HCT116 (cell line): ENCODE data around the gene MRPS27. TPM values are rescaled to one million over a fixed set of nuclear protein-coding genes. Genes with fewer than 3 reads are reported as not detected.

ENCODE experiments used
- ATAC-seq: fragments of 200-7000 bp; cut with Tn5 transposase; 2 replicates; pipeline ENCODE4 v1.9.1; 2020; ENCODE audit warnings: mild to moderate bottlenecking, moderate library complexity
- BruUV-seq: library from RNA; stranded (reverse); fragments of 400-500 nt; replicated peaks from 2 replicates; lab custom pipeline; 2021; lab: Mats Ljungman, UMichigan
- CTCF ChIA-PET: fragments of 300-600 bp; sonication (Branson Sonifier 250); formaldehyde crosslinking; loops from one replicate; lab custom pipeline; 2021; ENCODE audit warnings: antibody characterized with exemption; lab: Charles Lee
- POLR2A ChIA-PET: fragments of 300-600, 350-600 bp; sonication (Branson Sonifier 250); formaldehyde crosslinking; loops from one replicate; lab custom pipeline; 2021; ENCODE audit warnings: antibody characterized with exemption; lab: Charles Lee
- RAD21 ChIA-PET, 2 experiments: fragments of 300-600 bp; sonication (Branson Sonifier 250); formaldehyde crosslinking; loops; one replicate each; lab custom pipeline; 2023; ENCODE audit warnings: low total read pairs in 2 of 2; ENCODE audit not compliant: uncharacterized antibody in 2 of 2, unreplicated experiment in 2 of 2, low non-redundant PET in 1 of 2; lab: Charles Lee
- DNase-seq: peaks from one replicate; pipeline ENCODE4 v3.0.0-alpha.2; 2010; ENCODE audit warnings: low read depth, low spot score
- H2AFZ ChIP-seq: fragments of 200-600 bp; shearing (Covaris generic), sonication (generic); 2 replicates; pipeline ENCODE4 v1.6.1; 2017; ENCODE audit warnings: low read depth, mixed run types, mixed read lengths, antibody characterized with exemption, low read length; ENCODE audit not compliant: poor library complexity, severe bottlenecking
- H3K27ac ChIP-seq: 2 replicates; pipeline ENCODE4 v1.5.1; 2012; ENCODE audit warnings: low read depth, low read length
- H3K27me3 ChIP-seq: fragments of 200-600 bp; sonication (generic); 2 replicates; pipeline ENCODE4 v1.6.1; 2016; ENCODE audit warnings: mixed run types, low read length, mixed read lengths; ENCODE audit not compliant: insufficient read depth
- H3K36me3 ChIP-seq, 2 experiments: fragments of 200-500 bp in 1 of 2; fragments of 200-600 bp in 1 of 2; sonication (Bioruptor generic) in 1 of 2; sonication (generic) in 1 of 2; 2 replicates each; pipeline versions ENCODE4 v1.5.1 to v1.6.1; 2014 to 2016; ENCODE audit warnings: low read length in 2 of 2, inconsistent platforms in 1 of 2, mixed read lengths in 1 of 2, mixed run types in 1 of 2; ENCODE audit not compliant: insufficient read depth in 2 of 2, control insufficient read depth in 1 of 2
- H3K4me1 ChIP-seq, 2 experiments: fragments of 200-600 bp in 1 of 2; sonication (generic) in 1 of 2; 2 replicates each; pipeline versions ENCODE4 v1.5.1 to v1.6.1; 2012 to 2017; ENCODE audit warnings: low read length in 2 of 2, inconsistent platforms in 1 of 2, mild to moderate bottlenecking in 1 of 2, mixed read lengths in 1 of 2, mixed run types in 1 of 2, moderate library complexity in 1 of 2; ENCODE audit not compliant: insufficient read depth in 2 of 2, control insufficient read depth in 1 of 2
- H3K4me2 ChIP-seq: fragments of 200-600 bp; sonication (generic); 2 replicates; pipeline ENCODE4 v1.6.1; 2017; ENCODE audit warnings: mixed run types, low read length, mixed read lengths
- H3K4me3 ChIP-seq, 2 experiments: fragments of 200-600 bp in 1 of 2; sonication (generic) in 1 of 2; replicated peaks in 1 of 2; 2 replicates each; pipeline ENCODE4 v1.5.1; 2011 to 2016; ENCODE audit warnings: low read length in 2 of 2, control low read depth in 1 of 2, low read depth in 1 of 2, mild to moderate bottlenecking in 1 of 2, mixed read lengths in 1 of 2, mixed run types in 1 of 2
- H3K79me2 ChIP-seq: fragments of 200-600 bp; sonication (generic); 2 replicates; pipeline ENCODE4 v1.6.1; 2017; ENCODE audit warnings: mild to moderate bottlenecking, mixed run types, low read length, moderate library complexity, mixed read lengths; ENCODE audit not compliant: insufficient read depth
- H3K9ac ChIP-seq: fragments of 200-600 bp; sonication (generic); 2 replicates; pipeline ENCODE4 v1.6.1; 2016; ENCODE audit warnings: low read length, mixed read lengths
- H3K9me2 ChIP-seq: fragments of 200-600 bp; sonication (generic), shearing (Covaris generic); 2 replicates; pipeline ENCODE4 v1.6.1; 2017; ENCODE audit warnings: mixed run types, mild to moderate bottlenecking, moderate library complexity; ENCODE audit not compliant: insufficient read depth
- H3K9me3 ChIP-seq, 2 experiments: fragments of 200-500 bp in 1 of 2; fragments of 200-600 bp in 1 of 2; sonication (Bioruptor generic) in 1 of 2; sonication (generic) in 1 of 2; 2 replicates each; pipeline ENCODE4 v1.6.1; 2014 to 2017; ENCODE audit warnings: low read length in 2 of 2, mixed read lengths in 2 of 2, inconsistent platforms in 1 of 2, low read depth in 1 of 2, mild to moderate bottlenecking in 1 of 2, mixed run types in 1 of 2, moderate library complexity in 1 of 2; ENCODE audit not compliant: control insufficient read depth in 1 of 2, insufficient read depth in 1 of 2
- H4K20me1 ChIP-seq: fragments of 200-600 bp; sonication (generic), shearing (Covaris generic); 2 replicates; pipeline ENCODE4 v1.6.1; 2017; ENCODE audit warnings: mixed run types, mild to moderate bottlenecking, moderate library complexity; ENCODE audit not compliant: insufficient read depth
- CBX3 ChIP-seq: IDR thresholded peaks from 2 replicates; pipeline ENCODE4 v1.6.1; 2012; ENCODE audit warnings: low read depth
- EGR1 ChIP-seq: IDR thresholded peaks from 2 replicates; pipeline ENCODE4 v1.6.1; 2012; ENCODE audit warnings: low read depth
- ELF1 ChIP-seq: IDR thresholded peaks from 2 replicates; pipeline ENCODE4 v1.6.1; 2012; ENCODE audit warnings: low read depth, borderline replicate concordance
- EZH2 ChIP-seq: fragments of 200-600 bp; sonication (generic); IDR thresholded peaks from 2 replicates; pipeline ENCODE4 v1.6.1; 2017; ENCODE audit warnings: antibody characterized with exemption, mixed run types
- EZH2phosphoT487 ChIP-seq: fragments of 200-600 bp; IDR thresholded peaks from 2 replicates; pipeline ENCODE4 v1.6.1; 2018; ENCODE audit warnings: antibody characterized with exemption, borderline replicate concordance
- FOSL1 ChIP-seq: IDR thresholded peaks from 2 replicates; pipeline ENCODE4 v1.6.1; 2012; ENCODE audit warnings: low read depth
- JUND ChIP-seq: IDR thresholded peaks from 2 replicates; pipeline ENCODE4 v1.6.1; 2012
- POLR2A ChIP-seq: IDR thresholded peaks from 2 replicates; pipeline ENCODE4 v1.7.0; 2011; ENCODE audit warnings: borderline replicate concordance; ENCODE audit not compliant: insufficient read depth, insufficient read length; ENCODE audit errors: extremely low read depth
- POLR2AphosphoS5 ChIP-seq: IDR thresholded peaks from 2 replicates; pipeline ENCODE4 v1.6.1; 2011; ENCODE audit warnings: mild to moderate bottlenecking, low read depth, low read length, moderate library complexity
- RAD21 ChIP-seq: IDR thresholded peaks from 2 replicates; pipeline ENCODE4 v1.6.1; 2012; ENCODE audit warnings: low read depth, mild to moderate bottlenecking
- SIN3A ChIP-seq: IDR thresholded peaks from 2 replicates; pipeline ENCODE4 v1.6.1; 2012; ENCODE audit warnings: low read depth
- SP1 ChIP-seq: IDR thresholded peaks from 2 replicates; pipeline ENCODE4 v1.6.1; 2012; ENCODE audit warnings: low read depth
- SRF ChIP-seq: IDR thresholded peaks from 2 replicates; pipeline ENCODE4 v1.6.1; 2012; ENCODE audit warnings: low read depth
- TCF7L2 ChIP-seq: IDR thresholded peaks from 2 replicates; pipeline ENCODE4 v1.7.0; 2011; ENCODE audit warnings: borderline replicate concordance, inconsistent platforms; ENCODE audit not compliant: insufficient read depth, insufficient read length; ENCODE audit errors: extremely low read depth
- ZNF274 ChIP-seq: fragments of 200-500 bp; sonication (Bioruptor generic); IDR thresholded peaks from 2 replicates; pipeline ENCODE4 v1.6.1; 2014; ENCODE audit warnings: mild to moderate bottlenecking, low read depth, low read length, inconsistent platforms
- intact Hi-C: fragments of 100-400 bp; cut with micrococcal nuclease; formaldehyde crosslinking; loops from 2 replicates; pipeline ENCODE4 v1.10.0; 2022
- total RNA-seq: library from RNA; stranded (reverse); gene quantifications from one replicate; pipeline ENCODE4 v1.2.1, GENCODE V29; 2021; ENCODE audit not compliant: unreplicated experiment
- TF ChIP-seq, protein P1 (sequence below): IDR thresholded peaks from 2 replicates; pipeline ENCODE4 v1.6.1; 2012; ENCODE audit warnings: low read depth
- TF ChIP-seq, protein P2 (sequence below): IDR thresholded peaks from 2 replicates; pipeline ENCODE4 v1.6.1; 2012
- TF ChIP-seq, protein P3 (sequence below): IDR thresholded peaks from 2 replicates; pipeline ENCODE4 v1.6.1; 2011; ENCODE audit warnings: mild to moderate bottlenecking, low read length, moderate library complexity; ENCODE audit not compliant: insufficient replicate concordance; ENCODE audit errors: extremely low read depth
- TF ChIP-seq, protein P4 (sequence below): IDR thresholded peaks from 2 replicates; pipeline ENCODE4 v1.6.1; 2012

MRPS27 gene
- total RNA-seq, 1 experiment from 2014 or later, result 113 TPM

DNA sequence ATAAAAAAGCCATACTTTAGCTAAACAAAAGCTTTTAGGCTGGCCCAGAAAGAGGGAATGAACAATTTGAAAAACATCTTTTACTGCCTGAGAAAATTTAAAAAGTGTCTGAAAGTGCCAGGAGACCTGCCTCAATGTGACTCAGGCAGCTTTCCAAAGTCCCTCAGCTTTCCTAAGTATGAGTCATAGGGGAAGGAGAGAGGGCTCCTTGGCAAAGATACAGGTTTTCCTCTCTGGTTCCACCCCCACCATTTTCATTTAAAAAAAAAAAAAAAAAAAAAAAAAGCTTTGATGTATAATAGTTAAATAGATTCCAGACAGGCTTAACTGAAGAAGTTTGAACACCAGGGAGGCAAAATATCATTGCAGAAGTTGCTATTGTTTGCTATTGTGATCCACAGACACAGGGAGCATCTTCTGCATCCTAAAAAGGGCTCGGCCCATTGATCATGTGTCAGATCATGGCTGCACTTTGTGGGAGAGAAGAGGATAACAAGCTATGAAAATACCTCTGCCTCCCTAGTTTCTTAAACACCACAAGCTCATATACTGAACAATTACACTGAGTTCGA lies 71.5 kb downstream of the MRPS27 start:
- Histone ChIP-seq H3K79me2 (peaks cover 51% of the 10 kb centered on the region), H3K4me1 (peaks cover 42 to 55% of the 10 kb centered on the region in 2 experiments), H3K4me2 (peak overlapping the region; percentile 67), H3K4me3 (peak overlapping the region in 1 of 2 experiments; percentile 22; a peak in 1 of 4 replicates), H4K20me1 (peaks cover 10% of the 10 kb centered on the region; the same call in 1 of the 2 replicates), H3K36me3 (no peaks in the 10 kb centered on the region), H3K27ac (peak overlapping the region; percentile 71), H3K27me3 (no peaks in the 10 kb centered on the region), H3K9ac (peak overlapping the region; percentile 28), H3K9me3 (no peaks in the 10 kb centered on the region), H3K9me2 (no peaks in the 10 kb centered on the region), H2AFZ (no peak overlapping the region)
- RAD21 ChIA-PET, result interaction anchor here (0.6 to 1.3 kb wide), 4 partner anchors 14 to 569 kb away, joined by 3 to 5 read pairs (median 4); no protein-coding TSS in a partner anchor
- CTCF ChIA-PET, result interaction anchor here (0.7 to 1.9 kb wide), 5 partner anchors 17 to 465 kb away, joined by 3 to 5 read pairs (median 3); no protein-coding TSS in a partner anchor
- POLR2A ChIA-PET, result interaction anchor here (0.6 to 1.8 kb wide), 5 partner anchors 10 to 316 kb away, joined by 3 to 7 read pairs (median 3); partner anchors contain the start of genes MRPS27 and PTCD2
- intact Hi-C loops, result loop anchor here (5.0 kb wide), 2 partner anchors 111 to 466 kb away; no protein-coding TSS in a partner anchor
- DNase-seq (peak; percentile 71), ATAC-seq (peak; percentile 64)
- BruUV-seq, result no TSS peak
- TF ChIP-seq POLR2A (no peak), TCF7L2 (no peak), RAD21 (no peak), EZH2phosphoT487 (no peak), ELF1 (no peak), SP1 (peak; percentile 47; the same call in 1 of the 2 replicates), CBX3 (0 out of 2 replicates have a peak, but pooled peaks have one; percentile 41), SRF (no peak), EGR1 (0 out of 2 replicates have a peak, but pooled peaks have one; percentile 52), EZH2 (no peak), JUND (peak; percentile 79), FOSL1 (peak; percentile 80), ZNF274 (no peak), SIN3A (no peak), POLR2AphosphoS5 (peak; percentile 26; the same call in 1 of the 2 replicates)
- TF ChIP-seq, protein P1, sequence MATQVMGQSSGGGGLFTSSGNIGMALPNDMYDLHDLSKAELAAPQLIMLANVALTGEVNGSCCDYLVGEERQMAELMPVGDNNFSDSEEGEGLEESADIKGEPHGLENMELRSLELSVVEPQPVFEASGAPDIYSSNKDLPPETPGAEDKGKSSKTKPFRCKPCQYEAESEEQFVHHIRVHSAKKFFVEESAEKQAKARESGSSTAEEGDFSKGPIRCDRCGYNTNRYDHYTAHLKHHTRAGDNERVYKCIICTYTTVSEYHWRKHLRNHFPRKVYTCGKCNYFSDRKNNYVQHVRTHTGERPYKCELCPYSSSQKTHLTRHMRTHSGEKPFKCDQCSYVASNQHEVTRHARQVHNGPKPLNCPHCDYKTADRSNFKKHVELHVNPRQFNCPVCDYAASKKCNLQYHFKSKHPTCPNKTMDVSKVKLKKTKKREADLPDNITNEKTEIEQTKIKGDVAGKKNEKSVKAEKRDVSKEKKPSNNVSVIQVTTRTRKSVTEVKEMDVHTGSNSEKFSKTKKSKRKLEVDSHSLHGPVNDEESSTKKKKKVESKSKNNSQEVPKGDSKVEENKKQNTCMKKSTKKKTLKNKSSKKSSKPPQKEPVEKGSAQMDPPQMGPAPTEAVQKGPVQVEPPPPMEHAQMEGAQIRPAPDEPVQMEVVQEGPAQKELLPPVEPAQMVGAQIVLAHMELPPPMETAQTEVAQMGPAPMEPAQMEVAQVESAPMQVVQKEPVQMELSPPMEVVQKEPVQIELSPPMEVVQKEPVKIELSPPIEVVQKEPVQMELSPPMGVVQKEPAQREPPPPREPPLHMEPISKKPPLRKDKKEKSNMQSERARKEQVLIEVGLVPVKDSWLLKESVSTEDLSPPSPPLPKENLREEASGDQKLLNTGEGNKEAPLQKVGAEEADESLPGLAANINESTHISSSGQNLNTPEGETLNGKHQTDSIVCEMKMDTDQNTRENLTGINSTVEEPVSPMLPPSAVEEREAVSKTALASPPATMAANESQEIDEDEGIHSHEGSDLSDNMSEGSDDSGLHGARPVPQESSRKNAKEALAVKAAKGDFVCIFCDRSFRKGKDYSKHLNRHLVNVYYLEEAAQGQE, result no peak
- TF ChIP-seq, protein P2, sequence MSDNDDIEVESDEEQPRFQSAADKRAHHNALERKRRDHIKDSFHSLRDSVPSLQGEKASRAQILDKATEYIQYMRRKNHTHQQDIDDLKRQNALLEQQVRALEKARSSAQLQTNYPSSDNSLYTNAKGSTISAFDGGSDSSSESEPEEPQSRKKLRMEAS, result no peak
- TF ChIP-seq, protein P3, sequence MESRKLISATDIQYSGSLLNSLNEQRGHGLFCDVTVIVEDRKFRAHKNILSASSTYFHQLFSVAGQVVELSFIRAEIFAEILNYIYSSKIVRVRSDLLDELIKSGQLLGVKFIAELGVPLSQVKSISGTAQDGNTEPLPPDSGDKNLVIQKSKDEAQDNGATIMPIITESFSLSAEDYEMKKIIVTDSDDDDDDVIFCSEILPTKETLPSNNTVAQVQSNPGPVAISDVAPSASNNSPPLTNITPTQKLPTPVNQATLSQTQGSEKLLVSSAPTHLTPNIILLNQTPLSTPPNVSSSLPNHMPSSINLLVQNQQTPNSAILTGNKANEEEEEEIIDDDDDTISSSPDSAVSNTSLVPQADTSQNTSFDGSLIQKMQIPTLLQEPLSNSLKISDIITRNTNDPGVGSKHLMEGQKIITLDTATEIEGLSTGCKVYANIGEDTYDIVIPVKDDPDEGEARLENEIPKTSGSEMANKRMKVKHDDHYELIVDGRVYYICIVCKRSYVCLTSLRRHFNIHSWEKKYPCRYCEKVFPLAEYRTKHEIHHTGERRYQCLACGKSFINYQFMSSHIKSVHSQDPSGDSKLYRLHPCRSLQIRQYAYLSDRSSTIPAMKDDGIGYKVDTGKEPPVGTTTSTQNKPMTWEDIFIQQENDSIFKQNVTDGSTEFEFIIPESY, result no peak
- TF ChIP-seq, protein P4, sequence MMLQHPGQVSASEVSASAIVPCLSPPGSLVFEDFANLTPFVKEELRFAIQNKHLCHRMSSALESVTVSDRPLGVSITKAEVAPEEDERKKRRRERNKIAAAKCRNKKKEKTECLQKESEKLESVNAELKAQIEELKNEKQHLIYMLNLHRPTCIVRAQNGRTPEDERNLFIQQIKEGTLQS, result 0 out of 2 replicates have a peak, but pooled peaks have one; percentile 5
